Endodermal cell (in vitro differentiated cells): Measurements from ENCODE around the gene DLG1. TPM values are rescaled to one million over a fixed set of nuclear protein-coding genes. Genes with fewer than 3 reads are reported as not detected.

ENCODE experiments used
- DNase-seq: peaks from one replicate; pipeline ENCODE4 v3.0.0-alpha.2; 2017
- H3K27ac ChIP-seq: 2 replicates; pipeline ENCODE4 v1.5.1; 2013; ENCODE audit warnings: mild to moderate bottlenecking, low read depth, low read length, moderate library complexity
- H3K27me3 ChIP-seq: 2 replicates; pipeline ENCODE4 v1.6.1; 2013; ENCODE audit warnings: mild to moderate bottlenecking, low read length, moderate library complexity; ENCODE audit not compliant: insufficient read depth, control insufficient read depth, poor library complexity, severe bottlenecking
- H3K36me3 ChIP-seq: 2 replicates; pipeline ENCODE4 v1.7.0; 2013; ENCODE audit warnings: mild to moderate bottlenecking, low read length, moderate library complexity; ENCODE audit not compliant: control insufficient read depth, insufficient read depth
- H3K4me1 ChIP-seq: one replicate; pipeline ENCODE4 v1.7.0; 2013; ENCODE audit warnings: low read length; ENCODE audit not compliant: control insufficient read depth, insufficient read depth
- H3K4me3 ChIP-seq: 2 replicates; pipeline ENCODE4 v1.5.1; 2013; ENCODE audit warnings: mild to moderate bottlenecking, low read length, moderate library complexity
- H3K9ac ChIP-seq: 2 replicates; pipeline ENCODE4 v1.6.1; 2013; ENCODE audit warnings: mild to moderate bottlenecking, low read length, moderate library complexity; ENCODE audit not compliant: poor library complexity, severe bottlenecking; ENCODE audit errors: extremely low read depth
- H3K9me3 ChIP-seq: 2 replicates; pipeline ENCODE4 v1.6.1; 2013; ENCODE audit warnings: mild to moderate bottlenecking, low read length, moderate library complexity; ENCODE audit not compliant: control insufficient read depth
- H3K27ac Mint-ChIP-seq: 2 replicates; pipeline ENCODE4 v1.8.0; 2020; ENCODE audit warnings: mixed read lengths
- H3K27me3 Mint-ChIP-seq: 2 replicates; pipeline ENCODE4 v1.8.0; 2021; ENCODE audit warnings: mild to moderate bottlenecking, mixed read lengths; ENCODE audit not compliant: insufficient read depth
- H3K36me3 Mint-ChIP-seq: 2 replicates; pipeline ENCODE4 v1.8.0; 2020; ENCODE audit warnings: low read depth, mixed read lengths
- H3K4me1 Mint-ChIP-seq: 2 replicates; pipeline ENCODE4 v1.8.0; 2020; ENCODE audit warnings: mixed read lengths
- H3K4me3 Mint-ChIP-seq: 2 replicates; pipeline ENCODE4 v1.8.0; 2020; ENCODE audit warnings: mild to moderate bottlenecking, moderate library complexity, mixed read lengths
- H3K9me3 Mint-ChIP-seq: 2 replicates; pipeline ENCODE4 v1.8.0; 2020; ENCODE audit warnings: mild to moderate bottlenecking, mixed read lengths
- WGBS, 2 experiments: methylation state at CpG; one replicate each; pipeline versions ENCODE4 v1.1.5 to v1.1.7; 2013; ENCODE audit warnings: missing lambda C conversion rate in 2 of 2, mixed read lengths in 1 of 2; ENCODE audit not compliant: insufficient coverage in 1 of 2, insufficient read length in 1 of 2; 5-methylcytosine and 5-hydroxymethylcytosine counted together
- total RNA-seq, 2 donors: library from RNA; stranded (reverse); fragmentation: NEBNext Ultra II Directional in 1 of 2; extraction: Animal tissue kit (Norgen Biotek cat#: 25700) in 1 of 2; gene quantifications; 2 replicates in 1 of 2; 3 replicates in 1 of 2; pipeline ENCODE4 v1.2.1, GENCODE V29; 2021
- TF ChIP-seq, protein P1 (sequence below): fragments of 200-600 bp; sonication (generic); conservative IDR thresholded peaks from 2 replicates; pipeline ENCODE4 v1.5.0; 2021; ENCODE audit warnings: antibody characterized with exemption, mild to moderate bottlenecking

Gene DLG1
- total RNA-seq, 2 donors from 2014 or later, result 78.7 to 96.9 TPM

DNA sequence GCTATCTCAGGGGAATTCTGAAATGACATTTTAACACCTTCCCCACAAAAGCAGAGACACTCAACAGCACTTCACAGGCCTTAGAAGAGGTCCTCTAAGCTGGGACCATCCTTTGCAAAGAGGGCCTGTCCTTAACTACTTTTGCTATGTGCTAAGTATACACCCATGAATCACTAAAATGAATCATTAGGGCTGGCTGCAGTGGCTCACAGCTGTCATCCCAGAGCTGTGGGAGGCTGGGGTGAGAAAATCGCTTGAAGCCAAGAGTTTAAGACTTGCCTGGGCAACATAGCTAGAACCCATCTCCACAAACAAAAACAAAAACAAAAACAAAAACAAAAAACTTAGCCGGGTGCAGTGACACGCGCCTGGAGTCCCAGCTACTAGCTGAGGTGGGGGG, 214.9 kb downstream of the DLG1 start:
- H3K4me3 ChIP-seq, result no peak overlapping the region
- no peak overlapping the region for H3K4me3 Mint-ChIP-seq
- TF ChIP-seq, protein P1, sequence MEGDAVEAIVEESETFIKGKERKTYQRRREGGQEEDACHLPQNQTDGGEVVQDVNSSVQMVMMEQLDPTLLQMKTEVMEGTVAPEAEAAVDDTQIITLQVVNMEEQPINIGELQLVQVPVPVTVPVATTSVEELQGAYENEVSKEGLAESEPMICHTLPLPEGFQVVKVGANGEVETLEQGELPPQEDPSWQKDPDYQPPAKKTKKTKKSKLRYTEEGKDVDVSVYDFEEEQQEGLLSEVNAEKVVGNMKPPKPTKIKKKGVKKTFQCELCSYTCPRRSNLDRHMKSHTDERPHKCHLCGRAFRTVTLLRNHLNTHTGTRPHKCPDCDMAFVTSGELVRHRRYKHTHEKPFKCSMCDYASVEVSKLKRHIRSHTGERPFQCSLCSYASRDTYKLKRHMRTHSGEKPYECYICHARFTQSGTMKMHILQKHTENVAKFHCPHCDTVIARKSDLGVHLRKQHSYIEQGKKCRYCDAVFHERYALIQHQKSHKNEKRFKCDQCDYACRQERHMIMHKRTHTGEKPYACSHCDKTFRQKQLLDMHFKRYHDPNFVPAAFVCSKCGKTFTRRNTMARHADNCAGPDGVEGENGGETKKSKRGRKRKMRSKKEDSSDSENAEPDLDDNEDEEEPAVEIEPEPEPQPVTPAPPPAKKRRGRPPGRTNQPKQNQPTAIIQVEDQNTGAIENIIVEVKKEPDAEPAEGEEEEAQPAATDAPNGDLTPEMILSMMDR, result no peak
- peaks cover 5% of the 10 kb centered on the region for H3K4me1 Mint-ChIP-seq
- H3K36me3 ChIP-seq, result peaks cover 44% of the 10 kb centered on the region
- no peaks in the 10 kb centered on the region for H3K27me3 ChIP-seq
- WGBS, 2 experiments, result 97 to 100% methylated on average over 2 to 3 of the region's 4 CpGs
- no peaks in the 10 kb centered on the region for H3K27me3 Mint-ChIP-seq
- peaks cover 24% of the 10 kb centered on the region for H3K36me3 Mint-ChIP-seq
- H3K9ac ChIP-seq, result no peak overlapping the region
- H3K27ac Mint-ChIP-seq, result peak overlapping the region; percentile 9
- DNase-seq, result no peak
- no peaks in the 10 kb centered on the region for H3K9me3 ChIP-seq
- no peaks in the 10 kb centered on the region for H3K9me3 Mint-ChIP-seq
- no peak overlapping the region for H3K27ac ChIP-seq
- no peaks in the 10 kb centered on the region for H3K4me1 ChIP-seq

DNA sequence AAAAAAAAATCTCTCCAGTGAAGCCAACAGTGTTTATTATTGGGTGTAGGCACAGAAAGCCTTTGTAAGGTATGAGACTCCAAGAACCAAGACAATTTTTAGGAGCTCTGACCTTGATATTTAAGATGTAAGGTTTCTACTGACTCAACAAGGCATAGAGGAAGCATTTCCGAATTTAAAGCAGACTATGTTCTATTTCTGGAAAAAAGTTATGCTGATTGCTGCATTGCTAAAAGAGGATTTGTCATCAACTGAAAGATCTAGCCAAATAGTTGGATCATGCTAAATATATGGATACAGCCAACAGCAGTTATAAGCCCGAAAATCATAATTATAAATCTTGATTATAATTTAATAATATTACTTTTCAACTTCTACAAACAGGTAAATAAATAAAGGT, 215.5 kb downstream of the DLG1 start:
- no peaks in the 10 kb centered on the region for H3K9me3 ChIP-seq
- no peak for DNase-seq
- H3K36me3 ChIP-seq, result peaks cover 45% of the 10 kb centered on the region
- no peak overlapping the region for H3K27ac ChIP-seq
- WGBS, 2 experiments, result 89% methylated on average over 1 of the region's 2 CpGs
- H3K4me1 ChIP-seq, result no peaks in the 10 kb centered on the region
- Mint-ChIP-seq H3K4me3 (no peak overlapping the region), H3K27me3 (no peaks in the 10 kb centered on the region), H3K27ac (no peak overlapping the region), H3K4me1 (no peaks in the 10 kb centered on the region), H3K9me3 (no peaks in the 10 kb centered on the region), H3K36me3 (peaks cover 24% of the 10 kb centered on the region)
- H3K4me3 ChIP-seq, result no peak overlapping the region
- TF ChIP-seq, protein P1, result no peak
- no peak overlapping the region for H3K9ac ChIP-seq
- H3K27me3 ChIP-seq, result no peaks in the 10 kb centered on the region

DNA sequence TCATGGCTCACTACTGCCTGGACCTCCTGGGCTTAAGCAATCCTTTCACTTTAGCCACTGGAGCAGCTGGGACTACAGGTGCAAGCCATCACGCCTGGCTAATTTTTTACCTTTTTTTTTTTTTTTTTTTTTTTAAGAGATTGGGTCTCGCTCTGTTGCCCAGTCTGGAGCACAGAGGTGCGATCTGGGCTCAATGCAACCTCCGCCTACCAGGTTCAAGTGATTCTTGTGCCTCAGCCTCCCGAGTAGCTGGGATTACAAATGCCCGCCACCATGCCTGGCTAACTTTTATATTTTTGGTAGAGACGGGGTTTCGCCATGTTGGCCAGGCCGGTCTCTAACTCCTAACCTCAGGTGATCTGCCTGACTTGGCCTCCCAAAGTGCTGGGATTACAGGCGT, 218.1 kb downstream of the DLG1 start:
- Histone ChIP-seq H3K27me3 (no peaks in the 10 kb centered on the region), H3K27ac (no peak overlapping the region), H3K9ac (no peak overlapping the region), H3K9me3 (no peaks in the 10 kb centered on the region), H3K36me3 (peaks cover 51% of the 10 kb centered on the region), H3K4me1 (no peaks in the 10 kb centered on the region), H3K4me3 (no peak overlapping the region)
- Mint-ChIP-seq H3K36me3 (peaks cover 24% of the 10 kb centered on the region), H3K4me1 (no peaks in the 10 kb centered on the region), H3K27me3 (no peaks in the 10 kb centered on the region), H3K4me3 (no peak overlapping the region), H3K9me3 (no peaks in the 10 kb centered on the region), H3K27ac (no peak overlapping the region)
- TF ChIP-seq, protein P1, result no peak
- no peak for DNase-seq
- WGBS, 2 experiments, result 95 to 99% methylated on average over 8 to 10 of the region's 10 CpGs
